DOHH2 (cell line): ENCODE measurements around the gene KRTAP5-1.

Experiments
- CTCF ChIP-seq: fragments of 200-600 bp; sonication (generic); IDR thresholded peaks from one replicate; pipeline ENCODE4 v1.5.1; 2014; ENCODE audit warnings: antibody characterized with exemption, mild to moderate bottlenecking, low read depth, low read length; ENCODE audit not compliant: poor library complexity, severe bottlenecking
- EZH2phosphoT487 ChIP-seq: fragments of 200-600 bp; sonication (generic); IDR thresholded peaks from 2 replicates; pipeline ENCODE4 v1.6.1; 2017; ENCODE audit warnings: borderline replicate concordance, mild to moderate bottlenecking, antibody characterized with exemption, low read length, moderate library complexity, mixed read lengths

- TF ChIP-seq CTCF (no peak), EZH2phosphoT487 (no peak)
Observed at GRCh38 chr11:1543606-1544263, 41.3 kb downstream of the KRTAP5-1 start.
